Left ventricle myocardium inferior (tissue), 1 donor: ENCODE results near the gene ZNF532. TPM values are rescaled to one million over a fixed set of nuclear protein-coding genes. Genes with fewer than 3 reads are reported as not detected.

ENCODE experiments used
- DNase-seq: peaks from one replicate; pipeline ENCODE4 v3.0.0-alpha.2; 2020
- H3K27ac ChIP-seq: fragments of 200-600 bp; replicated peaks from 2 replicates; pipeline ENCODE4 v1.8.0; 2021
- H3K27me3 ChIP-seq: fragments of 200-600 bp; 2 replicates; pipeline ENCODE4 v1.8.0; 2021; ENCODE audit warnings: low read depth
- H3K36me3 ChIP-seq: fragments of 200-600 bp; 2 replicates; pipeline ENCODE4 v1.8.0; 2021
- H3K4me1 ChIP-seq: fragments of 200-600 bp; 2 replicates; pipeline ENCODE4 v1.8.0; 2021
- H3K4me3 ChIP-seq: fragments of 200-600 bp; 2 replicates; pipeline ENCODE4 v1.8.0; 2021; ENCODE audit warnings: mild to moderate bottlenecking, moderate library complexity
- H3K9me3 ChIP-seq: fragments of 200-600 bp; replicated peaks from 2 replicates; pipeline ENCODE4 v1.8.0; 2021
- CTCF ChIP-seq: fragments of 200-600 bp; IDR thresholded peaks from 2 replicates; pipeline ENCODE4 v1.8.0; 2021; ENCODE audit warnings: antibody characterized with exemption, mild to moderate bottlenecking, borderline replicate concordance
- intact Hi-C: fragments of 100-400 bp; cut with micrococcal nuclease; formaldehyde crosslinking; loops from one replicate; pipeline ENCODE4 v1.11.0; 2022
- total RNA-seq: library from RNA; stranded (reverse); fragmentation: NEBNext Ultra II Directional; extraction: Animal tissue kit (Norgen Biotek cat#: 25700); gene quantifications from one replicate; pipeline ENCODE4 v1.2.1, GENCODE V29; 2021
- donor health status: DM: no; HTN: yes; CAD: no; lungs with severe emphysema.

Gene ZNF532
- total RNA-seq, 1 donor from 2014 or later: 59.3 TPM

GRCh38 chr18:59026364-59026763, 161.7 kb downstream of the ZNF532 start:
- intact Hi-C loops: no loop called here
- Histone ChIP-seq H3K9me3 (peaks cover 5% of the 10 kb centered on the region), H3K27ac (no peak overlapping the region), H3K27me3 (no peaks in the 10 kb centered on the region), H3K4me1 (peaks cover 24% of the 10 kb centered on the region), H3K4me3 (no peak overlapping the region), H3K36me3 (no peaks in the 10 kb centered on the region)
- no peak for TF ChIP-seq CTCF
- DNase-seq: no peak

- Histone ChIP-seq H3K9me3 (peaks cover 5% of the 10 kb centered on the region), H3K4me3 (no peak overlapping the region), H3K4me1 (peaks cover 22% of the 10 kb centered on the region), H3K27me3 (no peaks in the 10 kb centered on the region), H3K36me3 (no peaks in the 10 kb centered on the region), H3K27ac (no peak overlapping the region)
- TF ChIP-seq CTCF: no peak
- intact Hi-C loops: no loop called here
- no peak for DNase-seq
These were observed 162.2 kb downstream of the ZNF532 start for GRCh38 chr18:59026831-59027410.

- no peak for TF ChIP-seq CTCF
These were observed 165.2 kb downstream of the ZNF532 start for GRCh38 chr18:59029663-59030429.

GRCh38 chr18:59032308-59032707, 167.6 kb downstream of the ZNF532 start:
- no peak for DNase-seq
- Histone ChIP-seq H3K27me3 (no peaks in the 10 kb centered on the region), H3K9me3 (no peaks in the 10 kb centered on the region), H3K27ac (no peak overlapping the region), H3K4me1 (peaks cover 6% of the 10 kb centered on the region), H3K36me3 (no peaks in the 10 kb centered on the region), H3K4me3 (no peak overlapping the region)
- no peak for TF ChIP-seq CTCF
- intact Hi-C loops: no loop called here

More at GRCh38 chr18:59029663-59030429, 165.2 kb downstream of the ZNF532 start:
- no peaks in the 10 kb centered on the region for H3K27me3 ChIP-seq
- H3K9me3 ChIP-seq: peaks cover 5% of the 10 kb centered on the region
- no peaks in the 10 kb centered on the region for H3K36me3 ChIP-seq
- H3K27ac ChIP-seq: no peak overlapping the region
- intact Hi-C loops: no loop called here
- H3K4me3 ChIP-seq: no peak overlapping the region
- H3K4me1 ChIP-seq: peaks cover 6% of the 10 kb centered on the region
- DNase-seq: no peak

GRCh38 chr18:59033359-59033758, 168.7 kb downstream of the ZNF532 start:
- Histone ChIP-seq H3K4me1 (peaks cover 6% of the 10 kb centered on the region), H3K4me3 (no peak overlapping the region), H3K9me3 (no peaks in the 10 kb centered on the region), H3K27me3 (no peaks in the 10 kb centered on the region), H3K27ac (no peak overlapping the region), H3K36me3 (no peaks in the 10 kb centered on the region)
- no peak for DNase-seq
- intact Hi-C loops: no loop called here
- TF ChIP-seq CTCF: no peak
